ENCODE data around the gene KIRREL3. TPM values are rescaled to one million over a fixed set of nuclear protein-coding genes. Genes with fewer than 3 reads are reported as not detected.

KIRREL3 gene
- total and polyA plus RNA-seq, 2 donors (not counting 3 experiments of a cell fraction or from before 2014, with no cell fraction given): not detected

DNA sequence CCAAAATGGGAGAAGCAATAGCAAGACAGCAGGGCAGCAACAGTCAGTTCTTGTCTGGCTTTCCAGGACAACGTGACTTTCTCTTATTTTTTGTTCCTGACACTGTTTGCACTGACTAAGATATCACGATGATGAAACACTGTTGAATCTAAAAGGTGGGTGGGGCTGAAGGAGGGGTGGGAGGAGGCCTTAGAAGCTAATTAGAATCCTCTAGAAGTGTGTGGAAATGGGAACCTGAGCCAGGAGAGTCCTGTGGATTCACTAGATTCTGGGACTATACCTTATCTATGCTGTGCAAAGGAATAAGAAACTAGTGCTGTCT, 344.8 kb downstream of the KIRREL3 start:
- ChIA-PET POLR2A (no interaction called here), CTCF (no interaction called here)
- H4K20me1 ChIP-seq (replicated peaks; ENCODE audit: control insufficient read depth, extremely low read depth, insufficient read depth, low read length): no peaks in the 10 kb centered on the region
- no peaks in the 10 kb centered on the region for H3K79me2 ChIP-seq (ENCODE audit: control insufficient read depth, insufficient read depth, low read length)
- intact Hi-C loops (cut with micrococcal nuclease): no loop called here
- no peaks in the 10 kb centered on the region for H3K9me3 ChIP-seq (replicated peaks; ENCODE audit: control insufficient read depth, insufficient read depth, low read length)
- H3K27ac ChIP-seq (ENCODE audit: insufficient read depth, low read depth, low read length): no peak overlapping the region
- no peak overlapping the region for H3K9ac ChIP-seq (replicated peaks; ENCODE audit: extremely low read depth, insufficient read depth, low read length)
- H3K4me1 ChIP-seq (ENCODE audit: control insufficient read depth, extremely low read depth, insufficient read depth, low read length): no peaks in the 10 kb centered on the region
- TF ChIP-seq POLR2A (IDR thresholded peaks at IDR 0.05; ENCODE audit: low read depth, low read length) (no peak), FOS (IDR thresholded peaks at IDR 0.05; ENCODE audit: borderline replicate concordance, insufficient read depth, low read length) (no peak), EZH2 (IDR thresholded peaks at IDR 0.05; ENCODE audit: borderline replicate concordance, low read depth, low read length, severe bottlenecking) (no peak), POLR2AphosphoS5 (IDR thresholded peaks at IDR 0.05; ENCODE audit: insufficient read depth, low read depth, low read length) (no peak), JUN (IDR thresholded peaks at IDR 0.05; ENCODE audit: borderline replicate concordance, insufficient read depth, insufficient read length, low read depth) (no peak), MYC (IDR thresholded peaks at IDR 0.05; ENCODE audit: low read depth, low read length) (no peak), GATA2 (IDR thresholded peaks at IDR 0.05; ENCODE audit: insufficient read depth, insufficient read length, low read depth, low read length) (no peak)
- TF ChIP-seq, protein P1, sequence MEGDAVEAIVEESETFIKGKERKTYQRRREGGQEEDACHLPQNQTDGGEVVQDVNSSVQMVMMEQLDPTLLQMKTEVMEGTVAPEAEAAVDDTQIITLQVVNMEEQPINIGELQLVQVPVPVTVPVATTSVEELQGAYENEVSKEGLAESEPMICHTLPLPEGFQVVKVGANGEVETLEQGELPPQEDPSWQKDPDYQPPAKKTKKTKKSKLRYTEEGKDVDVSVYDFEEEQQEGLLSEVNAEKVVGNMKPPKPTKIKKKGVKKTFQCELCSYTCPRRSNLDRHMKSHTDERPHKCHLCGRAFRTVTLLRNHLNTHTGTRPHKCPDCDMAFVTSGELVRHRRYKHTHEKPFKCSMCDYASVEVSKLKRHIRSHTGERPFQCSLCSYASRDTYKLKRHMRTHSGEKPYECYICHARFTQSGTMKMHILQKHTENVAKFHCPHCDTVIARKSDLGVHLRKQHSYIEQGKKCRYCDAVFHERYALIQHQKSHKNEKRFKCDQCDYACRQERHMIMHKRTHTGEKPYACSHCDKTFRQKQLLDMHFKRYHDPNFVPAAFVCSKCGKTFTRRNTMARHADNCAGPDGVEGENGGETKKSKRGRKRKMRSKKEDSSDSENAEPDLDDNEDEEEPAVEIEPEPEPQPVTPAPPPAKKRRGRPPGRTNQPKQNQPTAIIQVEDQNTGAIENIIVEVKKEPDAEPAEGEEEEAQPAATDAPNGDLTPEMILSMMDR (IDR thresholded peaks at IDR 0.05; ENCODE audit: extremely low read depth in 1 of 2, insufficient read depth in 1 of 2, low read depth in 1 of 2, low read length in 2 of 2): no peak
- TF ChIP-seq, protein P2, sequence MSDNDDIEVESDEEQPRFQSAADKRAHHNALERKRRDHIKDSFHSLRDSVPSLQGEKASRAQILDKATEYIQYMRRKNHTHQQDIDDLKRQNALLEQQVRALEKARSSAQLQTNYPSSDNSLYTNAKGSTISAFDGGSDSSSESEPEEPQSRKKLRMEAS (IDR thresholded peaks at IDR 0.05; ENCODE audit: insufficient read depth, insufficient read length): no peak
- dilution Hi-C loops (cut with MboI; ENCODE audit: extremely low pct_ligation_motif_present, low sequenced_read_pairs): no loop called here
- no peaks in the 10 kb centered on the region for H3K9me1 ChIP-seq (replicated peaks; ENCODE audit: control insufficient read depth, extremely low read depth, insufficient read depth, low read length)
- FAIRE-seq (no peak), DNase-seq (ENCODE audit: low read depth, low spot score) (no peak)
- H3K4me3 ChIP-seq (replicated peaks in 1 of 3; ENCODE audit: insufficient read depth in 1 of 3, low read depth in 1 of 3, low read length in 3 of 3): no peak overlapping the region
- no peaks in the 10 kb centered on the region for H3K36me3 ChIP-seq (ENCODE audit: control insufficient read depth in 2 of 2, extremely low read depth in 1 of 2, insufficient read depth in 2 of 2, low read length in 2 of 2)
- H2AFZ ChIP-seq (ENCODE audit: low read depth, low read length): no peak overlapping the region
- no TSS peak for BruUV-seq (replicated peaks)
- no peak overlapping the region for H3K4me2 ChIP-seq (ENCODE audit: insufficient read depth, low read length)
- no peaks in the 10 kb centered on the region for H3K27me3 ChIP-seq (ENCODE audit: control insufficient read depth in 2 of 2, insufficient read depth in 2 of 2, low read length in 2 of 2)

All from endothelial cell of umbilical vein (primary cell).